ENCODE data around the gene L2HGDH. TPM values are rescaled to one million over a fixed set of nuclear protein-coding genes. Genes with fewer than 3 reads are reported as not detected.
A peak's percentile ranks its signal among the peaks of the same experiment; 100 is the strongest.

L2HGDH gene
- 13.1 and 14.4 TPM in 2 replicates for total RNA-seq
- long read RNA-seq, full-length matches to known transcripts, result 23 of 30 reads
- long read RNA-seq, partial matches to known transcripts, result 1 of 30 reads
- long read RNA-seq, other reads (novel, unspliced or antisense), result 6 of 30 reads

GRCh38 chr14:50311972-50312733 is at the start of gene L2HGDH, which contains the start of gene DMAC2L:
TSS of gene L2HGDH (minus strand) at chr14:50312229. CDS start at chr14:50312150, 79 bp downstream.
TSS of gene DMAC2L (plus strand) at chr14:50312324. CDS start at chr14:50321488, 9,164 bp downstream.
- Mint-ChIP-seq H3K27ac (peak within 1 kb of the TSS; percentile 99), H3K36me3 (ENCODE audit: insufficient read depth) (peaks cover 29% of the 10 kb centered on the region), H3K4me3 (ENCODE audit: low read depth) (peak within 1 kb of the TSS; percentile 89), H3K9me3 (ENCODE audit: low read depth) (peaks cover 17% of the 10 kb centered on the region), H3K4me1 (ENCODE audit: low read depth) (peaks cover 16% of the 10 kb centered on the region), H3K27me3 (no peaks in the 10 kb centered on the region)
- DNase-seq (ENCODE audit: low spot score, unreplicated experiment), result peak; percentile 90
- TF ChIP-seq, protein P1, sequence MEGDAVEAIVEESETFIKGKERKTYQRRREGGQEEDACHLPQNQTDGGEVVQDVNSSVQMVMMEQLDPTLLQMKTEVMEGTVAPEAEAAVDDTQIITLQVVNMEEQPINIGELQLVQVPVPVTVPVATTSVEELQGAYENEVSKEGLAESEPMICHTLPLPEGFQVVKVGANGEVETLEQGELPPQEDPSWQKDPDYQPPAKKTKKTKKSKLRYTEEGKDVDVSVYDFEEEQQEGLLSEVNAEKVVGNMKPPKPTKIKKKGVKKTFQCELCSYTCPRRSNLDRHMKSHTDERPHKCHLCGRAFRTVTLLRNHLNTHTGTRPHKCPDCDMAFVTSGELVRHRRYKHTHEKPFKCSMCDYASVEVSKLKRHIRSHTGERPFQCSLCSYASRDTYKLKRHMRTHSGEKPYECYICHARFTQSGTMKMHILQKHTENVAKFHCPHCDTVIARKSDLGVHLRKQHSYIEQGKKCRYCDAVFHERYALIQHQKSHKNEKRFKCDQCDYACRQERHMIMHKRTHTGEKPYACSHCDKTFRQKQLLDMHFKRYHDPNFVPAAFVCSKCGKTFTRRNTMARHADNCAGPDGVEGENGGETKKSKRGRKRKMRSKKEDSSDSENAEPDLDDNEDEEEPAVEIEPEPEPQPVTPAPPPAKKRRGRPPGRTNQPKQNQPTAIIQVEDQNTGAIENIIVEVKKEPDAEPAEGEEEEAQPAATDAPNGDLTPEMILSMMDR (IDR thresholded peaks at IDR 0.05; ENCODE audit: unreplicated experiment), result no peak

DNA sequence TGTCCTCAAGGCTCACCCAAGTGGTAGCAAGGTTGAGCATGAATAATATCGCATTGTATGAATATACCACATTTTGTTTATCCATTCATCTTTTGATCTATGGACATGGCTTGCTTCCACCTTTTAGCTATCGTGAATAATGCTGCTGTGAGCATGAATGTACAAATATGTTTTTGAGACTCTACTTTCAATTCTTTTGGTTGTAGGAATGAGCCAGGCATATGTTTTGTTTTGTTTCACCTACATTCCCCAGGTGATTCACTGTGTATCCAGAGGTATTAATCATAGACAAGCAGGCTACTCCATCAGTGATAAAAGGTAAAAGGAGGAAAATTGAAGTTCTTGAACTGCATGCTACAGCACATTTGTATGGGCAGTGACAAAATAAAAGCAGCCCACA is 48.8 kb upstream of the L2HGDH start:
- Mint-ChIP-seq H3K27ac (no peak overlapping the region), H3K4me3 (ENCODE audit: low read depth) (no peak overlapping the region), H3K4me1 (ENCODE audit: low read depth) (peaks cover 21% of the 10 kb centered on the region), H3K9me3 (ENCODE audit: low read depth) (peaks cover 8% of the 10 kb centered on the region), H3K27me3 (peaks cover 2% of the 10 kb centered on the region), H3K36me3 (ENCODE audit: insufficient read depth) (no peaks in the 10 kb centered on the region)
- TF ChIP-seq, protein P1 (IDR thresholded peaks at IDR 0.05; ENCODE audit: unreplicated experiment), result no peak
- no peak for DNase-seq (ENCODE audit: low spot score, unreplicated experiment)

- H3K36me3 Mint-ChIP-seq (ENCODE audit: insufficient read depth), result no peaks in the 10 kb centered on the region
- H3K4me3 Mint-ChIP-seq (ENCODE audit: low read depth), result no peak overlapping the region
- TF ChIP-seq, protein P1 (IDR thresholded peaks at IDR 0.05; ENCODE audit: unreplicated experiment), result no peak
- peaks cover 8% of the 10 kb centered on the region for H3K9me3 Mint-ChIP-seq (ENCODE audit: low read depth)
- H3K27me3 Mint-ChIP-seq, result peaks cover 2% of the 10 kb centered on the region
- no peak overlapping the region for H3K27ac Mint-ChIP-seq
- DNase-seq (ENCODE audit: low spot score, unreplicated experiment), result no peak
- peaks cover 17% of the 10 kb centered on the region for H3K4me1 Mint-ChIP-seq (ENCODE audit: low read depth)
These were observed 48.1 kb upstream of the L2HGDH start for GRCh38 chr14:50360093-50360492.

GRCh38 chr14:50359631-50360030 is 47.6 kb upstream of the L2HGDH start:
- no peak for DNase-seq (ENCODE audit: low spot score, unreplicated experiment)
- TF ChIP-seq, protein P1 (IDR thresholded peaks at IDR 0.05; ENCODE audit: unreplicated experiment), result no peak
- H3K27ac Mint-ChIP-seq, result no peak overlapping the region
- H3K36me3 Mint-ChIP-seq (ENCODE audit: insufficient read depth), result no peaks in the 10 kb centered on the region
- no peak overlapping the region for H3K4me3 Mint-ChIP-seq (ENCODE audit: low read depth)
- H3K27me3 Mint-ChIP-seq, result peaks cover 2% of the 10 kb centered on the region
- peaks cover 8% of the 10 kb centered on the region for H3K9me3 Mint-ChIP-seq (ENCODE audit: low read depth)
- peaks cover 14% of the 10 kb centered on the region for H3K4me1 Mint-ChIP-seq (ENCODE audit: low read depth)

DNA sequence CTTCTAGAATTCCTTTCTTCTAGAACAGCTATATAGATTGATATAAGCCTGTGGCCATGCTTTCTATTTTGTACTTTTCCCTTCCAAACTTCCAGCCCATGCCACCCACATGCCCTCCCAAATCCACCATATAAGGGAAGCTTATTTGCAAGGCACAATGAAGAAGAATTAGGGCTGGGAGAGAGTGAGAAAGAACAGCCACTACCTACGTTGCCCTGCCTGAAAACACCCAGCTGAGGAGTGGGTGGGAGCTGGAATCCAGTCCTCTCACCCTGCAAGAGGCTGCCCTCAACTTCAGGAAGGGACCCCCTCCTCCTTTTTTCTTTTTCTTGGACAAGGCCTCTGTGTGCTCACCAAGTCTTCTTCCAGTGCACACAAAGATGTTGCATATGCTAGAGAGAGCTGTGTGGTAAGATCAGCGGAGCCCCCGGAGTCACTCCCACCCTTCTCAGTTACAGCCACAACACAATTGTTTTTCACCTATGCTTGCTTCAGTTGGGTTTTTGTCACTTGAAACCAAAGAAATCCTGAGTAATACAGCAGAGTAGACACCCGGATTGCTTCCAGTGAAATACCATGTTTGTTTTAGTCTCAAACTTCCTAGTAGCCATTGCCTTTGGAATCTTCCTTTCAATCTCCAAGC is 45.8 kb upstream of the L2HGDH start:
- no peak for DNase-seq (ENCODE audit: low spot score, unreplicated experiment)
- Mint-ChIP-seq H3K4me3 (ENCODE audit: low read depth) (no peak overlapping the region), H3K36me3 (ENCODE audit: insufficient read depth) (no peaks in the 10 kb centered on the region), H3K27ac (no peak overlapping the region), H3K4me1 (ENCODE audit: low read depth) (peaks cover 14% of the 10 kb centered on the region), H3K27me3 (peaks cover 2% of the 10 kb centered on the region), H3K9me3 (ENCODE audit: low read depth) (peaks cover 4% of the 10 kb centered on the region)
- TF ChIP-seq, protein P1 (IDR thresholded peaks at IDR 0.05; ENCODE audit: unreplicated experiment), result no peak

Data from progenitor cell of endocrine pancreas (in vitro differentiated cells).